Loucy (cell line): Measurements from ENCODE around the gene N4BP2.
"Not testable (repeated sequence)": the region's sequence is repeated elsewhere in the genome, so short reads cannot be mapped to it uniquely, and the experiment has no call there.

ENCODE experiments used
- H2AFZ ChIP-seq: fragments of 200-600 bp; sonication (generic); 2 replicates; pipeline ENCODE4 v1.6.0; 2016; ENCODE audit warnings: antibody characterized with exemption, mild to moderate bottlenecking, low read length, moderate library complexity
- H3F3A ChIP-seq: fragments of 200-600 bp; 2 replicates; pipeline ENCODE4 v1.6.0; 2016; ENCODE audit warnings: antibody characterized with exemption, low read depth, mild to moderate bottlenecking
- H3K27me3 ChIP-seq: fragments of 200-600 bp; sonication (generic); 2 replicates; pipeline ENCODE4 v1.6.1; 2014; ENCODE audit warnings: low read length, mild to moderate bottlenecking; ENCODE audit not compliant: insufficient read depth, poor library complexity, severe bottlenecking
- H3K36me3 ChIP-seq: fragments of 200-600 bp; sonication (generic); 2 replicates; pipeline ENCODE4 v1.6.1; 2016; ENCODE audit warnings: low read length; ENCODE audit not compliant: insufficient read depth
- H3K4me1 ChIP-seq: fragments of 200-600 bp; sonication (generic); 2 replicates; pipeline ENCODE4 v1.5.1; 2014; ENCODE audit warnings: low read length, mild to moderate bottlenecking; ENCODE audit not compliant: insufficient read depth, poor library complexity, severe bottlenecking
- H3K4me2 ChIP-seq: fragments of 200-600 bp; sonication (generic); 2 replicates; pipeline ENCODE4 v1.6.0; 2014; ENCODE audit warnings: antibody characterized with exemption, low read length, low read depth, mild to moderate bottlenecking; ENCODE audit not compliant: poor library complexity, severe bottlenecking
- H3K4me3 ChIP-seq: fragments of 200-600 bp; sonication (generic); 2 replicates; pipeline ENCODE4 v1.5.1; 2014; ENCODE audit warnings: low read length, mild to moderate bottlenecking, mixed read lengths; ENCODE audit not compliant: poor library complexity, severe bottlenecking
- H3K79me2 ChIP-seq: fragments of 200-600 bp; sonication (generic); 2 replicates; pipeline ENCODE4 v1.6.1; 2014; ENCODE audit warnings: low read length; ENCODE audit not compliant: insufficient read depth
- H3K9ac ChIP-seq: fragments of 200-600 bp; sonication (generic); 2 replicates; pipeline ENCODE4 v1.6.0; 2014; ENCODE audit warnings: mild to moderate bottlenecking, low read depth, low read length, moderate library complexity; ENCODE audit not compliant: poor library complexity, severe bottlenecking
- H3K9me2 ChIP-seq: fragments of 200-600 bp; sonication (generic); replicated peaks from 2 replicates; pipeline ENCODE4 v1.6.1; 2016; ENCODE audit warnings: low read depth, low read length, mixed read lengths
- H3K9me3 ChIP-seq: fragments of 200-600 bp; sonication (generic); 2 replicates; pipeline ENCODE4 v1.6.1; 2014; ENCODE audit warnings: mild to moderate bottlenecking, antibody characterized with exemption, low read length, low read depth; ENCODE audit not compliant: insufficient read depth
- H4K20me1 ChIP-seq: fragments of 200-600 bp; sonication (generic); 2 replicates; pipeline ENCODE4 v1.6.0; 2014; ENCODE audit warnings: antibody characterized with exemption, low read length, mild to moderate bottlenecking; ENCODE audit not compliant: insufficient read depth, poor library complexity, severe bottlenecking
- CTCF ChIP-seq: fragments of 200-600 bp; sonication (generic); conservative IDR thresholded peaks from 2 replicates; pipeline ENCODE4 v1.5.1; 2014; ENCODE audit warnings: mild to moderate bottlenecking, antibody characterized with exemption, low read length
- EZH2phosphoT487 ChIP-seq: fragments of 200-600 bp; IDR thresholded peaks from 2 replicates; pipeline ENCODE4 v1.6.1; 2018; ENCODE audit warnings: antibody characterized with exemption, mild to moderate bottlenecking, moderate library complexity, borderline replicate concordance

N4BP2 gene

GRCh38 chr4:40132816-40133215 is 76.2 kb downstream of the N4BP2 start:
- Histone ChIP-seq H2AFZ (no peak overlapping the region), H3K4me2 (no peak overlapping the region), H3K79me2 (no peaks in the 10 kb centered on the region), H3K9ac (no peak overlapping the region), H3K9me2 (no peaks in the 10 kb centered on the region), H3F3A (no peaks in the 10 kb centered on the region), H3K4me3 (no peak overlapping the region), H4K20me1 (no peaks in the 10 kb centered on the region), H3K36me3 (peaks cover 21% of the 10 kb centered on the region), H3K4me1 (no peaks in the 10 kb centered on the region), H3K9me3 (no peaks in the 10 kb centered on the region), H3K27me3 (no peaks in the 10 kb centered on the region)
- TF ChIP-seq EZH2phosphoT487: no peak

- Histone ChIP-seq H4K20me1 (no peaks in the 10 kb centered on the region), H3K9me2 (no peaks in the 10 kb centered on the region), H3F3A (no peaks in the 10 kb centered on the region), H2AFZ (no peak overlapping the region), H3K4me3 (no peak overlapping the region), H3K9ac (no peak overlapping the region), H3K9me3 (no peaks in the 10 kb centered on the region), H3K4me2 (no peak overlapping the region), H3K36me3 (peaks cover 28% of the 10 kb centered on the region), H3K79me2 (no peaks in the 10 kb centered on the region), H3K27me3 (no peaks in the 10 kb centered on the region), H3K4me1 (no peaks in the 10 kb centered on the region)
- TF ChIP-seq CTCF: no peak
- no peak for TF ChIP-seq EZH2phosphoT487
Observed at GRCh38 chr4:40134206-40134917, 77.7 kb downstream of the N4BP2 start.

GRCh38 chr4:40136202-40136601 is 79.6 kb downstream of the N4BP2 start:
- not testable (repeated sequence) for H3K9me3 ChIP-seq, H3K4me1 ChIP-seq, H3K4me2 ChIP-seq, H3K4me3 ChIP-seq, H3K9me2 ChIP-seq, H3F3A ChIP-seq, H2AFZ ChIP-seq, H3K9ac ChIP-seq, H3K27me3 ChIP-seq, H3K79me2 ChIP-seq, H4K20me1 ChIP-seq
- H3K36me3 ChIP-seq: peaks cover 25% of the 10 kb centered on the region

GRCh38 chr4:40140196-40140595 is 83.5 kb downstream of the N4BP2 start:
- Histone ChIP-seq H3K9me3 (no peaks in the 10 kb centered on the region), H2AFZ (no peak overlapping the region), H3F3A (no peaks in the 10 kb centered on the region), H3K9ac (no peak overlapping the region), H3K27me3 (no peaks in the 10 kb centered on the region), H3K4me1 (no peaks in the 10 kb centered on the region), H3K9me2 (no peaks in the 10 kb centered on the region), H3K79me2 (no peaks in the 10 kb centered on the region), H4K20me1 (no peaks in the 10 kb centered on the region), H3K36me3 (peaks cover 52% of the 10 kb centered on the region), H3K4me2 (no peak overlapping the region), H3K4me3 (no peak overlapping the region)
- TF ChIP-seq EZH2phosphoT487 (no peak), CTCF (no peak)

GRCh38 chr4:40140597-40140996 is 83.9 kb downstream of the N4BP2 start:
- not testable (repeated sequence) for H3K79me2 ChIP-seq, H3K4me2 ChIP-seq, H3F3A ChIP-seq, H2AFZ ChIP-seq, H3K4me3 ChIP-seq, H3K27me3 ChIP-seq, H3K4me1 ChIP-seq, H3K9ac ChIP-seq, H4K20me1 ChIP-seq, H3K9me2 ChIP-seq, H3K9me3 ChIP-seq
- H3K36me3 ChIP-seq: peaks cover 56% of the 10 kb centered on the region
